HepG2 (cell line): ENCODE measurements around the gene VSIR. TPM values are rescaled to one million over a fixed set of nuclear protein-coding genes. Genes with fewer than 3 reads are reported as not detected.
A peak's percentile ranks its signal among the peaks of the same experiment; 100 is the strongest.

Experiments
- CHCHD3 ChIP-seq: sonication (generic); formaldehyde crosslinking; IDR thresholded peaks from 2 replicates; pipeline ENCODE4 v1.8.0; 2022; ENCODE audit warnings: mild to moderate bottlenecking, missing genetic modification reagents, moderate library complexity
- CHD2 ChIP-seq: IDR thresholded peaks from 2 replicates; pipeline ENCODE4 v1.6.1; 2011; ENCODE audit warnings: low read depth, low read length, improper control_type of control experiment
- ISX ChIP-seq: sonication (generic); formaldehyde crosslinking; conservative IDR thresholded peaks from 2 replicates; pipeline ENCODE4 v1.5.0; 2020; ENCODE audit warnings: missing genetic modification reagents
- MBNL3 ChIP-seq: fragments of 250-450 bp; sonication (Bioruptor Pico); conservative IDR thresholded peaks from 2 replicates; pipeline ENCODE4 v1.8.0; 2022; ENCODE audit warnings: mild to moderate bottlenecking, inconsistent platforms
- MXI1 ChIP-seq: IDR thresholded peaks from 3 replicates; pipeline ENCODE4 v1.6.1; 2012; ENCODE audit warnings: low read depth, low read length, inconsistent platforms, borderline replicate concordance
- NFRKB ChIP-seq: fragments of 450-650 bp; IDR thresholded peaks from 2 replicates; pipeline ENCODE4 v1.6.1; 2017
- SKI ChIP-seq: fragments of 450-650 bp; IDR thresholded peaks from one replicate; pipeline ENCODE4 v1.6.1; 2018; ENCODE audit warnings: mild to moderate bottlenecking; ENCODE audit not compliant: partially characterized antibody
- SOX13 ChIP-seq, 3 experiments: fragments of 450-650 bp in 1 of 3; sonication (generic) in 1 of 3; formaldehyde crosslinking in 1 of 3; IDR thresholded peaks in 2 of 3; conservative IDR thresholded peaks in 1 of 3; 2 replicates each; pipeline versions ENCODE4 v1.5.0 to v1.6.1; 2016 to 2020; ENCODE audit warnings: antibody characterized with exemption in 1 of 3, mild to moderate bottlenecking in 1 of 3, missing compliant biosample characterization in 1 of 3, missing genetic modification reagents in 1 of 3, moderate library complexity in 1 of 3
- STAT5B ChIP-seq: sonication (generic); formaldehyde crosslinking; IDR thresholded peaks from 2 replicates; pipeline ENCODE4 v1.4.0; 2020; ENCODE audit warnings: missing genetic modification reagents
- TEAD3 ChIP-seq: optimal IDR thresholded peaks from 2 replicates; pipeline ENCODE3; 2016; ENCODE audit warnings: borderline replicate concordance
- ZNF121 ChIP-seq: sonication (generic); formaldehyde crosslinking; IDR thresholded peaks from 2 replicates; pipeline ENCODE4 v1.5.0; 2020; ENCODE audit warnings: mild to moderate bottlenecking, missing genetic modification reagents
- ZNF143 ChIP-seq: sonication (generic); formaldehyde crosslinking; IDR thresholded peaks from 2 replicates; pipeline ENCODE4 v1.4.0; 2020; ENCODE audit warnings: missing genetic modification reagents
- ZNF329 ChIP-seq: sonication (generic); formaldehyde crosslinking; IDR thresholded peaks from 2 replicates; pipeline ENCODE4 v1.9.0; 2021; ENCODE audit warnings: low read depth, mild to moderate bottlenecking, missing genetic modification reagents
- ZNF333 ChIP-seq: sonication (generic); formaldehyde crosslinking; IDR thresholded peaks from 2 replicates; pipeline ENCODE4 v1.4.0; 2020; ENCODE audit warnings: mild to moderate bottlenecking, missing genetic modification reagents, borderline replicate concordance
- ZNF430 ChIP-seq: sonication (generic); formaldehyde crosslinking; IDR thresholded peaks from 2 replicates; pipeline ENCODE4 v1.9.0; 2021; ENCODE audit warnings: mild to moderate bottlenecking, missing genetic modification reagents
- ZNF432 ChIP-seq: sonication (generic); formaldehyde crosslinking; IDR thresholded peaks from 2 replicates; pipeline ENCODE4 v1.5.0; 2020; ENCODE audit warnings: missing genetic modification reagents, mild to moderate bottlenecking, borderline replicate concordance
- ZNF530 ChIP-seq: sonication (generic); formaldehyde crosslinking; IDR thresholded peaks from 2 replicates; pipeline ENCODE4 v1.5.0; 2020; ENCODE audit warnings: low read depth, mild to moderate bottlenecking, missing genetic modification reagents
- polyA plus RNA-seq, 8 experiments: library from polyadenylated mRNA; depleted of rRNA in 3 of 8; stranded (reverse) in 7 of 8; unstranded in 1 of 8; fragments of >200 nt; fragmentation: Illumina TruSeq in 4 of 8; extraction: Trizol in 4 of 8; gene quantifications; 2 replicates each; pipeline versions ENCODE4 v1.2.1 to v1.2.3, GENCODE V29; 2011 to 2016; ENCODE audit warnings: low read depth in 4 of 8, missing spikeins in 1 of 8, mixed read lengths in 1 of 8; ENCODE audit not compliant: insufficient read depth in 1 of 8
- total RNA-seq, 5 experiments: library from RNA; depleted of rRNA; stranded (reverse); fragments of >200 nt; fragmentation: Illumina TruSeq; extraction: Trizol; gene quantifications; 2 replicates each; pipeline ENCODE4 v1.2.3, GENCODE V29; 2016; ENCODE audit warnings: low read depth in 1 of 5
- TF ChIP-seq, protein P1 (sequence below): sonication (generic); IDR thresholded peaks from 2 replicates; pipeline ENCODE4 v1.6.1; 2016; ENCODE audit warnings: low read depth, borderline replicate concordance
- TF ChIP-seq, protein P2 (sequence below): sonication (generic); formaldehyde crosslinking; IDR thresholded peaks from 2 replicates; pipeline ENCODE4 v1.5.0; 2020; ENCODE audit warnings: mild to moderate bottlenecking, missing genetic modification reagents, borderline replicate concordance
- TF ChIP-seq, protein P3 (sequence below), 2 experiments: sonication (generic) in 1 of 2; formaldehyde crosslinking in 1 of 2; IDR thresholded peaks; 2 replicates each; pipeline versions ENCODE4 v1.5.1 to v1.6.1; 2011 to 2020; ENCODE audit warnings: borderline replicate concordance in 1 of 2, low read depth in 1 of 2, low read length in 1 of 2, mild to moderate bottlenecking in 1 of 2, missing genetic modification reagents in 1 of 2, moderate library complexity in 1 of 2

The VSIR gene
- total and polyA plus RNA-seq, 2 of the 13 experiments (the other 11 are each of a cell fraction or from before 2014, with no cell fraction given): 0.44 to 3.2 TPM

DNA sequence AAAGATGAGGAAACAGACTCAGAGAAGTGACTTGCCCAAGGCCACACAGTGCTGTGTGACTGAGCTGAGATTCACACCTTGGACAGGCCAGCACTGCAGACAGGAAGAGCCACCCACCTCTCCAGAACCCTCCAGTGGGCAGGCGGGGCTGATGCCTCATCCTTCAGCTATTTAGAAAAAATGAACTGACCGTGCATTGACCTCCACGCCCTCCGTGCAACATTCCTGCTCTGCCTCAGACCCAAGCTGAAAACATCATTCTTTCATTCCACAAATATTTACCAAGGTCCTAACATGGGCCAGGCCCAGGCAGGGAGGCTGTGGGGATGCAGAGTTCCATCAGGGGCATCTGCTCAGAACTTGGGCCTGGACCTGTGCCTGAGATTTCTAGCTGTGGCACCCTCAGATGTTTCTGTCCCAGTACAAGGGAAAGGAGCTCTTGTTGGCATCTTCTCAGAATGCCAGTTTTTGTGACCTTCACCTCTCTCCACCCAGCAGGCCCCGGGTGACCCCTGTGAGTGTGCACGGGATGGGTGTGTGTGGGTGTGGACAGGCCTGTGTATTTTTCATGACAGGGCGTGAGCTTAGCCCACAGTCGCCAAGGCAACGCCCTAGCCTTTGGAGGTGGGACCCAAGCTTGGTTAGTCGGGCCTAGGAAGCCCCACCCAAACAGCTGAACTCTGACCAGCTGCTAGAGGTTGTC, 6.5 kb downstream of the VSIR start (continued):
- TF ChIP-seq ZNF329: no peak
- TF ChIP-seq ZNF121 (CRISPR knock-in tag): peak; percentile 94
- TF ChIP-seq TEAD3 (CRISPR knock-in tag): peak; percentile 98
- TF ChIP-seq, protein P1, sequence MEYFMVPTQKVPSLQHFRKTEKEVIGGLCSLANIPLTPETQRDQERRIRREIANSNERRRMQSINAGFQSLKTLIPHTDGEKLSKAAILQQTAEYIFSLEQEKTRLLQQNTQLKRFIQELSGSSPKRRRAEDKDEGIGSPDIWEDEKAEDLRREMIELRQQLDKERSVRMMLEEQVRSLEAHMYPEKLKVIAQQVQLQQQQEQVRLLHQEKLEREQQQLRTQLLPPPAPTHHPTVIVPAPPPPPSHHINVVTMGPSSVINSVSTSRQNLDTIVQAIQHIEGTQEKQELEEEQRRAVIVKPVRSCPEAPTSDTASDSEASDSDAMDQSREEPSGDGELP: peak; percentile 91
- TF ChIP-seq NFRKB: no peak
- TF ChIP-seq, protein P2, sequence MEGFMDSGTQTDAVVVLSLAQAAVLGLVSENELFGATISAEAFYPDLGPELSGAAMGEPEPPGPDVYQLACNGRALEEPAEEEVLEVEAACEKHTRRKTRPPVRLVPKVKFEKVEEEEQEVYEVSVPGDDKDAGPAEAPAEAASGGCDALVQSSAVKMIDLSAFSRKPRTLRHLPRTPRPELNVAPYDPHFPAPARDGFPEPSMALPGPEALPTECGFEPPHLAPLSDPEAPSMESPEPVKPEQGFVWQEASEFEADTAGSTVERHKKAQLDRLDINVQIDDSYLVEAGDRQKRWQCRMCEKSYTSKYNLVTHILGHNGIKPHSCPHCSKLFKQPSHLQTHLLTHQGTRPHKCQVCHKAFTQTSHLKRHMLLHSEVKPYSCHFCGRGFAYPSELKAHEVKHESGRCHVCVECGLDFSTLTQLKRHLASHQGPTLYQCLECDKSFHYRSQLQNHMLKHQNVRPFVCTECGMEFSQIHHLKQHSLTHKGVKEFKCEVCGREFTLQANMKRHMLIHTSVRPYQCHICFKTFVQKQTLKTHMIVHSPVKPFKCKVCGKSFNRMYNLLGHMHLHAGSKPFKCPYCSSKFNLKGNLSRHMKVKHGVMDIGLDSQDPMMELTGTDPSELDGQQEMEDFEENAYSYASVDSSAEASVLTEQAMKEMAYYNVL: peak; percentile 87
- no peak for TF ChIP-seq ZNF530 (CRISPR knock-in tag)
- no peak; the same call in 2 of the 3 replicates for TF ChIP-seq MXI1
- no peak for TF ChIP-seq ZNF430 (CRISPR knock-in tag)
- TF ChIP-seq CHCHD3 (CRISPR knock-in tag): no peak
- no peak for TF ChIP-seq ISX (CRISPR knock-in tag)
- no peak for TF ChIP-seq STAT5B
- TF ChIP-seq ZNF333 (CRISPR knock-in tag): no peak
- no peak for TF ChIP-seq MBNL3
- no peak for TF ChIP-seq ZNF432 (CRISPR knock-in tag)
- TF ChIP-seq, protein P3, sequence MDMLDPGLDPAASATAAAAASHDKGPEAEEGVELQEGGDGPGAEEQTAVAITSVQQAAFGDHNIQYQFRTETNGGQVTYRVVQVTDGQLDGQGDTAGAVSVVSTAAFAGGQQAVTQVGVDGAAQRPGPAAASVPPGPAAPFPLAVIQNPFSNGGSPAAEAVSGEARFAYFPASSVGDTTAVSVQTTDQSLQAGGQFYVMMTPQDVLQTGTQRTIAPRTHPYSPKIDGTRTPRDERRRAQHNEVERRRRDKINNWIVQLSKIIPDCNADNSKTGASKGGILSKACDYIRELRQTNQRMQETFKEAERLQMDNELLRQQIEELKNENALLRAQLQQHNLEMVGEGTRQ (IDR thresholded peaks at IDR 0.05; ENCODE audit: low read depth, low read length): no peak
- TF ChIP-seq, protein P3 (CRISPR knock-in tag; IDR thresholded peaks at IDR 0.05; ENCODE audit: borderline replicate concordance): no peak
- TF ChIP-seq SKI: peak; percentile 18
- TF ChIP-seq ZNF143 (CRISPR knock-in tag): no peak
- TF ChIP-seq CHD2: no peak
- no peak for TF ChIP-seq SOX13 (IDR thresholded peaks at IDR 0.05)
- TF ChIP-seq SOX13 (CRISPR knock-in tag; conservative IDR thresholded peaks at IDR 0.05 in 1 of 2, IDR thresholded peaks at IDR 0.05 in 1 of 2): peak in 1 of 2 experiments; percentile 63; a peak in 1 of 4 replicates
